Measurements from ENCODE around the gene HDAC4. TPM values are rescaled to one million over a fixed set of nuclear protein-coding genes. Genes with fewer than 3 reads are reported as not detected.
A peak's percentile ranks its signal among the peaks of the same experiment; 100 is the strongest.

HDAC4 gene
- total and polyA plus RNA-seq, 2 of the 4 experiments (the other 2 are of a cell fraction): 4.1 to 7.2 TPM

DNA sequence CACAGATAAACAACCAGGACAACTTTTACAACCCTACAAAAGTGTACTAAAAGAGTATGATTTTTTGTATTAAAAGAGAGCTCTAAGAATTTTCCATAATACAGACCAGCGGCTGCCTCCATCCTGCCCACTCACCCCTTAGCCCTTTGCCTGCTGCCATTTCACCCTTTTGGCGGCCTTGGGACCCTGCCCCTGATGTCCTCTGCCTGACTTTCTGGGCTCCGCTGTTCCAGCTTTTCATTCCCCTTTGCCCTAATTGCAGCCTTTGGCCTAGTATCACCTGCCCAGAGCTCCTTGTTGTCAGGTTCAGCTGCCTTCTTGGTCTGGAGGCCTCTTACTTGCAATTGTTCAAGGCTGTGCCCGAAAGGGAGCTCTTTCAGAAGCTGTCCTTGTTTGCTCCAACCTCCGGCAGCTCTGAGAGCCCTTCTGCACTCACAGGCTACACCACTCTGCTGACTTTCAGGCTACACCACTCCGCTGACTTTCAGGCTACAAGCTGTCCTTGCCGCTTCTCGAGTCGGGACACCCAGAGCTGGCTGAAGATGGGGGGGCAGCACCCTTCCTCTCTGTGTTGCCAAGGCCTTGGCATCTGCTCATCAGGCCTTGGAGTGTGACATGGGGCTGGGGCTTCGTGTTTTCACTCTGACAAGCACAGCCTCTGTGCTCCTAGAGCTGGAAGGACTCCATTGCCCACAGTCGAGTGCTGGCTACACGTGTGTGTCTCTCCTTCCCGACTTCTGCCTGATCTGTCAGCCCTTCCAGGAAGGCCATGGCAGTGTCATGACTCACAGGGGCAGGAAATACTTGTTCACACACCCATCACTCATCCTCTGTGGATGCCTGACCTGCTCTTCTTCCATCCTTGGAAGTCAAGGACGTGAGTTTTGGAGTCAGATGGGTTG lies 43.1 kb upstream of the HDAC4 start:
- Histone ChIP-seq H3K79me1 (ENCODE audit: low read depth in 1 of 2, low read length in 2 of 2) (no peaks in the 10 kb centered on the region), H3K27ac (ENCODE audit: insufficient read depth, low read length) (no peak overlapping the region), H2AFZ (replicated peaks; ENCODE audit: low read length, poor library complexity) (peak overlapping the region; percentile 67), H3K56ac (ENCODE audit: extremely low read depth, insufficient read depth, low read length) (no peak overlapping the region), H3K14ac (replicated peaks; ENCODE audit: low read depth, low read length) (no peak overlapping the region), H3K9me3 (ENCODE audit: control insufficient read depth, insufficient read depth, low read length) (peaks cover 2% of the 10 kb centered on the region; the same call in 1 of the 2 replicates), H3K9ac (ENCODE audit: low read depth, low read length) (no peak overlapping the region), H3K4me3 (ENCODE audit: insufficient read depth, low read depth, low read length) (no peak overlapping the region), H3K9me1 (ENCODE audit: insufficient read depth, low read length) (no peaks in the 10 kb centered on the region), H2AK9ac (replicated peaks; ENCODE audit: low read depth, low read length, poor library complexity) (peak overlapping the region; percentile 88), H3K4me2 (ENCODE audit: low read depth, low read length) (no peak overlapping the region), H3K23ac (ENCODE audit: low read depth, low read length) (no peak overlapping the region), H2BK120ac (ENCODE audit: low read depth, low read length) (no peak overlapping the region), H2BK20ac (ENCODE audit: low read depth, low read length) (no peak overlapping the region), H4K20me1 (ENCODE audit: insufficient read depth, low read length) (no peaks in the 10 kb centered on the region), H3K18ac (ENCODE audit: low read depth, low read length) (no peak overlapping the region), H4K5ac (ENCODE audit: low read depth, low read length) (no peak overlapping the region), H2AK5ac (ENCODE audit: low read depth, low read length) (no peak overlapping the region), H3K27me3 (ENCODE audit: control insufficient read depth, insufficient read depth, low read length) (peaks cover 23% of the 10 kb centered on the region), H3K4me1 (ENCODE audit: control insufficient read depth, insufficient read depth, low read length) (no peaks in the 10 kb centered on the region; the same call in 1 of the 2 replicates), H3K4ac (ENCODE audit: low read depth, low read length) (no peak overlapping the region), H4K91ac (ENCODE audit: insufficient read depth, low read depth, low read length) (no peak overlapping the region), H3K36me3 (ENCODE audit: control insufficient read depth, insufficient read depth, low read length) (no peaks in the 10 kb centered on the region), H2BK15ac (ENCODE audit: low read depth, low read length) (no peak overlapping the region), H4K8ac (ENCODE audit: low read depth in 2 of 2, low read length in 2 of 2) (no peak overlapping the region), H2BK5ac (ENCODE audit: low read depth, low read length, poor library complexity, severe bottlenecking) (no peak overlapping the region)
- ChIA-PET POLR2A (ENCODE audit: unreplicated experiment) (no interaction called here), CTCF (no interaction called here)
- TF ChIP-seq, protein P1, sequence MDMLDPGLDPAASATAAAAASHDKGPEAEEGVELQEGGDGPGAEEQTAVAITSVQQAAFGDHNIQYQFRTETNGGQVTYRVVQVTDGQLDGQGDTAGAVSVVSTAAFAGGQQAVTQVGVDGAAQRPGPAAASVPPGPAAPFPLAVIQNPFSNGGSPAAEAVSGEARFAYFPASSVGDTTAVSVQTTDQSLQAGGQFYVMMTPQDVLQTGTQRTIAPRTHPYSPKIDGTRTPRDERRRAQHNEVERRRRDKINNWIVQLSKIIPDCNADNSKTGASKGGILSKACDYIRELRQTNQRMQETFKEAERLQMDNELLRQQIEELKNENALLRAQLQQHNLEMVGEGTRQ (IDR thresholded peaks at IDR 0.05; ENCODE audit: low read depth, low read length): no peak
- TF ChIP-seq FOS (IDR thresholded peaks at IDR 0.05; ENCODE audit: low read depth, low read length) (no peak), POLR2A (IDR thresholded peaks at IDR 0.05; ENCODE audit: low read depth, low read length) (no peak), NFE2L2 (IDR thresholded peaks at IDR 0.05; ENCODE audit: low read depth, low read length) (no peak), MAZ (IDR thresholded peaks at IDR 0.05; ENCODE audit: borderline replicate concordance, low read depth, low read length) (no peak), RCOR1 (IDR thresholded peaks at IDR 0.05; ENCODE audit: insufficient replicate concordance, low read length) (no peak), CTCF (conservative IDR thresholded peaks at IDR 0.05; ENCODE audit: low read depth, low read length) (no peak), MXI1 (IDR thresholded peaks at IDR 0.05; ENCODE audit: borderline replicate concordance, low read depth, low read length) (no peak), CEBPB (IDR thresholded peaks at IDR 0.05; ENCODE audit: low read depth, low read length) (no peak), RAD21 (IDR thresholded peaks at IDR 0.05; ENCODE audit: low read length) (no peak), RFX5 (IDR thresholded peaks at IDR 0.05; ENCODE audit: low read depth, low read length) (no peak), SMC3 (IDR thresholded peaks at IDR 0.05; ENCODE audit: low read depth, low read length) (no peak), CHD1 (IDR thresholded peaks at IDR 0.05; ENCODE audit: low read depth, low read length) (no peak), BHLHE40 (IDR thresholded peaks at IDR 0.05; ENCODE audit: low read depth, low read length) (no peak)
- TF ChIP-seq, protein P2, sequence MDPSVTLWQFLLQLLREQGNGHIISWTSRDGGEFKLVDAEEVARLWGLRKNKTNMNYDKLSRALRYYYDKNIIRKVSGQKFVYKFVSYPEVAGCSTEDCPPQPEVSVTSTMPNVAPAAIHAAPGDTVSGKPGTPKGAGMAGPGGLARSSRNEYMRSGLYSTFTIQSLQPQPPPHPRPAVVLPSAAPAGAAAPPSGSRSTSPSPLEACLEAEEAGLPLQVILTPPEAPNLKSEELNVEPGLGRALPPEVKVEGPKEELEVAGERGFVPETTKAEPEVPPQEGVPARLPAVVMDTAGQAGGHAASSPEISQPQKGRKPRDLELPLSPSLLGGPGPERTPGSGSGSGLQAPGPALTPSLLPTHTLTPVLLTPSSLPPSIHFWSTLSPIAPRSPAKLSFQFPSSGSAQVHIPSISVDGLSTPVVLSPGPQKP (IDR thresholded peaks at IDR 0.05; ENCODE audit: borderline replicate concordance, low read depth, low read length): no peak
- intact Hi-C loops (cut with micrococcal nuclease) (no loop called here), dilution Hi-C loops (cut with HindIII; ENCODE audit: low sequenced_read_pairs, unreplicated experiment) (no loop called here), in situ Hi-C loops (cut with MboI; ENCODE audit: low sequenced_read_pairs) (no loop called here)
- ATAC-seq (ENCODE audit: low read depth) (no peak), DNase-seq (peak; percentile 2)
- WGBS, 2 experiments (ENCODE audit: extremely low coverage in 2 of 2, insufficient read length in 1 of 2): 56% methylated on average over 4 of the region's 14 CpGs; no CpG with 5 or more reads in 1 of the 2 experiments
- BruUV-seq (replicated peaks): no TSS peak

Measured in IMR-90 (cell line).